Measurements from ENCODE around the gene CIB2.

- TF ChIP-seq JUND (IDR thresholded peaks at IDR 0.05) (no peak), SP1 (IDR thresholded peaks at IDR 0.05; ENCODE audit: low read depth) (no peak), CTCF (IDR thresholded peaks at IDR 0.05 in 2 of 3, conservative IDR thresholded peaks at IDR 0.05 in 1 of 3; ENCODE audit: borderline replicate concordance in 1 of 3, insufficient read depth in 1 of 3, low read depth in 2 of 3, low read length in 2 of 3) (no peak), ZFX (IDR thresholded peaks at IDR 0.05) (no peak), POLR2AphosphoS5 (IDR thresholded peaks at IDR 0.05; ENCODE audit: low read depth, low read length) (no peak), SIN3A (IDR thresholded peaks at IDR 0.05; ENCODE audit: low read depth) (no peak), TCF7L2 (IDR thresholded peaks at IDR 0.05; ENCODE audit: borderline replicate concordance, extremely low read depth, insufficient read depth, insufficient read length) (no peak)
- TF ChIP-seq, protein P1, sequence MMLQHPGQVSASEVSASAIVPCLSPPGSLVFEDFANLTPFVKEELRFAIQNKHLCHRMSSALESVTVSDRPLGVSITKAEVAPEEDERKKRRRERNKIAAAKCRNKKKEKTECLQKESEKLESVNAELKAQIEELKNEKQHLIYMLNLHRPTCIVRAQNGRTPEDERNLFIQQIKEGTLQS (IDR thresholded peaks at IDR 0.05), result no peak
These were observed 55.6 kb downstream of the CIB2 start for GRCh38 chr15:78075490-78076230.

Measured in HCT116 (cell line).